Fibroblast of lung (primary cell): ENCODE data around the gene CEP192. TPM values are rescaled to one million over a fixed set of nuclear protein-coding genes. Genes with fewer than 3 reads are reported as not detected.

Source experiments
- DNase-seq, 2 donors: peaks; one replicate each; pipeline versions ENCODE4 v3.0.0 to v3.0.0-alpha.2; 2010; ENCODE audit warnings: low read depth in 2 of 2
- H2AFZ ChIP-seq: 2 replicates; pipeline ENCODE4 v1.5.1; 2012; ENCODE audit warnings: low read length, control low read depth, inconsistent platforms
- H3K27ac ChIP-seq: 2 replicates; pipeline ENCODE4 v1.5.1; 2011; ENCODE audit warnings: low read length, control low read depth; ENCODE audit not compliant: insufficient read depth
- H3K27me3 ChIP-seq: 2 replicates; pipeline ENCODE4 v1.5.1; 2011; ENCODE audit warnings: mild to moderate bottlenecking, low read length; ENCODE audit not compliant: control insufficient read depth, insufficient read depth
- H3K36me3 ChIP-seq: 2 replicates; pipeline ENCODE4 v1.5.1; 2011; ENCODE audit warnings: low read length; ENCODE audit not compliant: control insufficient read depth, insufficient read depth
- H3K4me1 ChIP-seq: 2 replicates; pipeline ENCODE4 v1.5.1; 2011; ENCODE audit warnings: low read length; ENCODE audit not compliant: control insufficient read depth, insufficient read depth; ENCODE audit errors: extremely low read depth
- H3K4me2 ChIP-seq: 2 replicates; pipeline ENCODE4 v1.5.1; 2011; ENCODE audit warnings: low read length, control low read depth; ENCODE audit not compliant: insufficient read depth; ENCODE audit errors: extremely low read depth
- H3K4me3 ChIP-seq, 4 experiments: fragments of 200-600 bp in 1 of 4; sonication (generic) in 1 of 4; replicated peaks in 1 of 4; 2 replicates each; pipeline ENCODE4 v1.5.1; 2011 to 2016; ENCODE audit warnings: low read length in 4 of 4, low read depth in 3 of 4, mild to moderate bottlenecking in 3 of 4, control low read depth in 2 of 4, inconsistent platforms in 1 of 4, mixed read lengths in 1 of 4; ENCODE audit not compliant: insufficient read depth in 1 of 4; ENCODE audit errors: control extremely low read depth in 1 of 4
- H3K79me2 ChIP-seq: 2 replicates; pipeline ENCODE4 v1.5.1; 2012; ENCODE audit warnings: mild to moderate bottlenecking, low read length, inconsistent platforms; ENCODE audit not compliant: control insufficient read depth, insufficient read depth
- H3K9ac ChIP-seq: 2 replicates; pipeline ENCODE4 v1.5.1; 2011; ENCODE audit warnings: mild to moderate bottlenecking, low read length, control low read depth; ENCODE audit not compliant: insufficient read depth
- H3K9me3 ChIP-seq: 2 replicates; pipeline ENCODE4 v1.5.1; 2012; ENCODE audit warnings: low read depth, low read length; ENCODE audit not compliant: control insufficient read depth, insufficient read depth
- H4K20me1 ChIP-seq: 2 replicates; pipeline ENCODE4 v1.5.1; 2011; ENCODE audit warnings: low read length; ENCODE audit not compliant: control insufficient read depth, insufficient read depth; ENCODE audit errors: extremely low read depth
- EZH2 ChIP-seq: IDR thresholded peaks from 2 replicates; pipeline ENCODE4 v1.5.1; 2012; ENCODE audit warnings: low read length, control low read depth, mild to moderate bottlenecking; ENCODE audit errors: missing control alignments
- polyA plus RNA-seq, 2 donors: library from polyadenylated mRNA; depleted of rRNA in 1 of 2; stranded (reverse) in 1 of 2; unstranded in 1 of 2; fragments of >200 nt; gene quantifications; 2 replicates each; pipeline ENCODE4 v1.2.1, GENCODE V29; 2011 to 2012; ENCODE audit warnings: missing spikeins in 1 of 2
- total RNA-seq: library from RNA; depleted of rRNA; stranded (reverse); fragments of >200 nt; gene quantifications from 2 replicates; pipeline ENCODE4 v1.2.1, GENCODE V29; 2014
- TF ChIP-seq, protein P1 (sequence below), 2 donors: IDR thresholded peaks in 1 of 2; conservative IDR thresholded peaks in 1 of 2; 1 replicate in 1 of 2; 2 replicates in 1 of 2; pipeline ENCODE4 v1.5.1; 2011 to 2012; ENCODE audit warnings: low read length in 2 of 2, control low read depth in 1 of 2, inconsistent platforms in 1 of 2, low read depth in 1 of 2, mild to moderate bottlenecking in 1 of 2

Gene CEP192
- total and polyA plus RNA-seq, 2 donors (not counting 1 experiment from before 2014, with no cell fraction given), result 12.5 to 32.7 TPM

DNA sequence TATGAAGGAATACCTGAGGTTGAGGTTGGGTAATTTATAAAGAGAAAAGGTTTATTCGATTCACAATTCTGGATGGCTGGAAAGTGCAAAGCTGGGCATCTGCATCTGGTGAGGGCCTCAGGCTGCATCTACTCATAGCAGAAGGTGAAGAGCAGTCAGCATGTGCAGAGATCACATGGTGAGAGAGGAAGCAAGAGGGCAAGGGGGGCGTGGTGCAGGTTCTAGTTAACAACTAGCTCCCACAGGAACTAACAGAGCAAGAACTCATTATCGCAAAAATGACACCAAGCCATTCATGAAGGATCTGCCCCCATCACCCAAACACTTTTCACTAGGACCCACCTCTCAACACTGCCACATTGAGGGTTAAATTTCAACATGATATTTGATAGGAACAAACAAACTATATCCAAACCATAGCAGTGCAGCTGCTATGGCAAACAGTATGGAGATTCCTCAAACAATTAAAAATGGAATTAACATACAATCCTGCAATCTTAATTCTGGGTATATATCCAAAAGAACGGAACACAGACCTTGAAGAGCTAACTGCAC lies 154.6 kb downstream of the CEP192 start:
- no peak overlapping the region for H2AFZ ChIP-seq
- no peak overlapping the region for H3K27ac ChIP-seq
- H3K9me3 ChIP-seq, result no peaks in the 10 kb centered on the region
- H3K9ac ChIP-seq, result no peak overlapping the region
- H3K27me3 ChIP-seq, result no peaks in the 10 kb centered on the region
- no peaks in the 10 kb centered on the region for H3K36me3 ChIP-seq
- H3K4me2 ChIP-seq, result no peak overlapping the region
- no peak for DNase-seq
- no peak overlapping the region for H3K4me3 ChIP-seq
- H3K4me1 ChIP-seq, result no peaks in the 10 kb centered on the region
- H4K20me1 ChIP-seq, result no peaks in the 10 kb centered on the region
- no peaks in the 10 kb centered on the region for H3K79me2 ChIP-seq
- TF ChIP-seq, protein P1, sequence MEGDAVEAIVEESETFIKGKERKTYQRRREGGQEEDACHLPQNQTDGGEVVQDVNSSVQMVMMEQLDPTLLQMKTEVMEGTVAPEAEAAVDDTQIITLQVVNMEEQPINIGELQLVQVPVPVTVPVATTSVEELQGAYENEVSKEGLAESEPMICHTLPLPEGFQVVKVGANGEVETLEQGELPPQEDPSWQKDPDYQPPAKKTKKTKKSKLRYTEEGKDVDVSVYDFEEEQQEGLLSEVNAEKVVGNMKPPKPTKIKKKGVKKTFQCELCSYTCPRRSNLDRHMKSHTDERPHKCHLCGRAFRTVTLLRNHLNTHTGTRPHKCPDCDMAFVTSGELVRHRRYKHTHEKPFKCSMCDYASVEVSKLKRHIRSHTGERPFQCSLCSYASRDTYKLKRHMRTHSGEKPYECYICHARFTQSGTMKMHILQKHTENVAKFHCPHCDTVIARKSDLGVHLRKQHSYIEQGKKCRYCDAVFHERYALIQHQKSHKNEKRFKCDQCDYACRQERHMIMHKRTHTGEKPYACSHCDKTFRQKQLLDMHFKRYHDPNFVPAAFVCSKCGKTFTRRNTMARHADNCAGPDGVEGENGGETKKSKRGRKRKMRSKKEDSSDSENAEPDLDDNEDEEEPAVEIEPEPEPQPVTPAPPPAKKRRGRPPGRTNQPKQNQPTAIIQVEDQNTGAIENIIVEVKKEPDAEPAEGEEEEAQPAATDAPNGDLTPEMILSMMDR (conservative IDR thresholded peaks at IDR 0.05 in 1 of 2, IDR thresholded peaks at IDR 0.05 in 1 of 2; ENCODE audit: low read depth in 1 of 2, low read length in 2 of 2), result no peak
- no peak for TF ChIP-seq EZH2

DNA sequence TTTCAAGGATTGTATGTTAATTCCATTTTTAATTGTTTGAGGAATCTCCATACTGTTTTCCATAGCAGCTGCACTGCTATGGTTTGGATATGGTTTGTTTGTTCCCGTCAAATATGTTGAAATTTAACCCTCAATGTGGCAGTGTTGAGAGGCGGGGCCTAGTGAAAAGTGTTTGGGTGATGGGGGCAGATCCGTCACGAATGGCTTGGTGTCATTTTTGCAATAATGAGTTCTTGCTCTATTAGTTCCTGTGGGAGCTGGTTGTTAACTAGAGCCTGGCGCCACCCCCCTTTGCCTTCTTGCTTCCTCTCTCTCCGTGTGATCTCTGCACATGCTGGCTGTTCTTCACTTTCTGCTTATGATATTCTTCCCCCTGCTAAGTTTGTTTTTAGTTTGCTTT lies 156.0 kb downstream of the CEP192 start:
- Histone ChIP-seq H2AFZ (no peak overlapping the region), H3K4me1 (no peaks in the 10 kb centered on the region), H4K20me1 (no peaks in the 10 kb centered on the region), H3K9ac (no peak overlapping the region), H3K4me3 (no peak overlapping the region), H3K36me3 (no peaks in the 10 kb centered on the region), H3K9me3 (no peaks in the 10 kb centered on the region), H3K79me2 (no peaks in the 10 kb centered on the region), H3K27ac (no peak overlapping the region), H3K4me2 (no peak overlapping the region), H3K27me3 (no peaks in the 10 kb centered on the region)
- TF ChIP-seq, protein P1 (conservative IDR thresholded peaks at IDR 0.05 in 1 of 2, IDR thresholded peaks at IDR 0.05 in 1 of 2; ENCODE audit: low read depth in 1 of 2, low read length in 2 of 2), result no peak
- no peak for TF ChIP-seq EZH2
- no peak for DNase-seq

DNA sequence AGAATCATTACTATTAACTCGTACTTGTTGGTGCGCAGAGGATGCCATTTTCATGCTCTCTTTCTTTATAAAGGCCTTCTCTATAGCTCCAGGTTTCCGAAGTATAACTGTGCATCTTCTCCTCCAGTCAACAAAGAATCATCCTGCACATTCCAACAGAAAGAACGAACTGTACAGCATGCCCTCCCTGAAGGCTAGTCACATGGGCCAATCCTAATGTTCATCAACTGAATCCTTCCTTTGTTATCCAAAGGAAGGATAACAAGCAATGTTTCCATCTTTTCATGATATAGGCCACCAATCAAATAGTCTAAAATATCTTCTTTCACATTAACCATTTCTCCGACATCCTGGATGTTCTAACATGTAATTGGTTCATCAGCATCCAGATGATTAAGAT lies 160.5 kb downstream of the CEP192 start:
- Histone ChIP-seq H3K36me3 (no peaks in the 10 kb centered on the region), H3K9ac (no peak overlapping the region), H2AFZ (no peak overlapping the region), H3K9me3 (no peaks in the 10 kb centered on the region), H4K20me1 (no peaks in the 10 kb centered on the region), H3K79me2 (no peaks in the 10 kb centered on the region), H3K4me3 (no peak overlapping the region), H3K27me3 (no peaks in the 10 kb centered on the region), H3K4me1 (no peaks in the 10 kb centered on the region), H3K4me2 (no peak overlapping the region), H3K27ac (no peak overlapping the region)
- no peak for DNase-seq
- no peak for TF ChIP-seq EZH2
- TF ChIP-seq, protein P1 (conservative IDR thresholded peaks at IDR 0.05 in 1 of 2, IDR thresholded peaks at IDR 0.05 in 1 of 2; ENCODE audit: low read depth in 1 of 2, low read length in 2 of 2), result no peak
